Mesothelial cell of epicardium (in vitro differentiated cells): Measurements from ENCODE around the gene PTPRT. TPM values are rescaled to one million over a fixed set of nuclear protein-coding genes. Genes with fewer than 3 reads are reported as not detected.

Experiments used
- DNase-seq, 2 experiments: peaks; one replicate each; pipeline ENCODE4 v3.0.0; 2021; ENCODE audit warnings: low spot score in 2 of 2; ENCODE audit not compliant: unreplicated experiment in 2 of 2
- H3K27ac Mint-ChIP-seq: 2 replicates; pipeline ENCODE4 v1.8.0; 2021; ENCODE audit warnings: mixed read lengths
- H3K27me3 Mint-ChIP-seq: 2 replicates; pipeline ENCODE4 v1.8.0; 2021; ENCODE audit warnings: low read depth, mixed read lengths
- H3K36me3 Mint-ChIP-seq: 2 replicates; pipeline ENCODE4 v1.8.0; 2021; ENCODE audit warnings: mixed read lengths
- H3K4me1 Mint-ChIP-seq: 2 replicates; pipeline ENCODE4 v1.8.0; 2021; ENCODE audit warnings: mixed read lengths
- H3K4me3 Mint-ChIP-seq: 2 replicates; pipeline ENCODE4 v1.8.0; 2021; ENCODE audit warnings: mild to moderate bottlenecking, moderate library complexity, mixed read lengths
- H3K9me3 Mint-ChIP-seq: 2 replicates; pipeline ENCODE4 v1.8.0; 2021; ENCODE audit warnings: mixed read lengths
- total RNA-seq: library from RNA; stranded (reverse); gene quantifications from 3 replicates; pipeline ENCODE4 v1.2.1, GENCODE V29; 2021
- TF ChIP-seq, protein P1 (sequence below): fragments of 200-600 bp; sonication (generic); IDR thresholded peaks from one replicate; pipeline ENCODE4 v1.5.0; 2021; ENCODE audit warnings: antibody characterized with exemption; ENCODE audit not compliant: unreplicated experiment

Gene PTPRT
- total RNA-seq, 1 donor from 2014 or later: 0.80 TPM

DNA sequence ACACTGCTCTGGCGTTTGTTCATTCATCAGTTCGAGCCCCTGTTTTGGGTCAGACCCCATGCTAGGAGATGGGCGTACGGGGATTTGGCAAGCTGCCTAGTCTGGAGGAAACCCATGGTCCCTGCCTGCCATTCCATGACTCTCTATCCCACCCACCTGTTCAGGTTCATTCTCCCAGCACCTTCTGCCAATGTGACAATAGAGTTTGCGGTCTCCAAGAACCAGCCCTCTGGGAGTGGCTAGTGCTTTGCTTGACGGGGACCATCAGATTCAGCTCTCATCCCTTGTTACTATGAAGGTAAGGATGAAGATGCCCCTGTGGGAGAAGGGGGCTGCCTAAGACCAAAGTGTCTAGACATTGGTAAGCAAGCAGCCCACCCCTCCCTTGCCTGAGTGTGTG lies 345.0 kb downstream of the PTPRT start:
- Mint-ChIP-seq H3K27ac (no peak overlapping the region), H3K9me3 (peaks cover 29% of the 10 kb centered on the region), H3K36me3 (no peaks in the 10 kb centered on the region), H3K4me3 (no peak overlapping the region), H3K4me1 (no peaks in the 10 kb centered on the region), H3K27me3 (no peaks in the 10 kb centered on the region)
- TF ChIP-seq, protein P1, sequence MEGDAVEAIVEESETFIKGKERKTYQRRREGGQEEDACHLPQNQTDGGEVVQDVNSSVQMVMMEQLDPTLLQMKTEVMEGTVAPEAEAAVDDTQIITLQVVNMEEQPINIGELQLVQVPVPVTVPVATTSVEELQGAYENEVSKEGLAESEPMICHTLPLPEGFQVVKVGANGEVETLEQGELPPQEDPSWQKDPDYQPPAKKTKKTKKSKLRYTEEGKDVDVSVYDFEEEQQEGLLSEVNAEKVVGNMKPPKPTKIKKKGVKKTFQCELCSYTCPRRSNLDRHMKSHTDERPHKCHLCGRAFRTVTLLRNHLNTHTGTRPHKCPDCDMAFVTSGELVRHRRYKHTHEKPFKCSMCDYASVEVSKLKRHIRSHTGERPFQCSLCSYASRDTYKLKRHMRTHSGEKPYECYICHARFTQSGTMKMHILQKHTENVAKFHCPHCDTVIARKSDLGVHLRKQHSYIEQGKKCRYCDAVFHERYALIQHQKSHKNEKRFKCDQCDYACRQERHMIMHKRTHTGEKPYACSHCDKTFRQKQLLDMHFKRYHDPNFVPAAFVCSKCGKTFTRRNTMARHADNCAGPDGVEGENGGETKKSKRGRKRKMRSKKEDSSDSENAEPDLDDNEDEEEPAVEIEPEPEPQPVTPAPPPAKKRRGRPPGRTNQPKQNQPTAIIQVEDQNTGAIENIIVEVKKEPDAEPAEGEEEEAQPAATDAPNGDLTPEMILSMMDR: no peak
- no peak for DNase-seq

DNA sequence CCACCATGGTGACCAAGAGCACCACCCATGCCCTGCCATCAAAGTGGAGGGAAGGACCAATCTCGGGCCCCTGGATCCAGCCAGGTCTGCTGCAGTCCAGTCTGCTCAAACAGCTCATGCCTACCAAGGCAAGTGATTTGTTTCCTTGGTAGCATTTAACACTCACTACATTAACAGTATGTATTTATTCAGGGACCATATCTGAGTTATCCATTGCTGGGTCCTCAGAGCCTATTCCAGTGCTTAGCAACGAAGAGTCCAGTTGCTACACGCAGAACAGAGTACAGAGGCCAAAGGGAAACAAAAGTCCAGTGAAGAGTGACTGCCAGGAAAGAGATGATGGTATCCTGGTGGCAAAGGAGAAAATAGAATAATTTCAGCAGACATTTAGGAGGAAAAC lies 352.2 kb downstream of the PTPRT start:
- H3K27ac Mint-ChIP-seq: no peak overlapping the region
- no peaks in the 10 kb centered on the region for H3K27me3 Mint-ChIP-seq
- TF ChIP-seq, protein P1: no peak
- DNase-seq: no peak
- H3K9me3 Mint-ChIP-seq: peaks cover under 1% of the 10 kb centered on the region
- no peak overlapping the region for H3K4me3 Mint-ChIP-seq
- H3K36me3 Mint-ChIP-seq: no peaks in the 10 kb centered on the region
- H3K4me1 Mint-ChIP-seq: no peaks in the 10 kb centered on the region

DNA sequence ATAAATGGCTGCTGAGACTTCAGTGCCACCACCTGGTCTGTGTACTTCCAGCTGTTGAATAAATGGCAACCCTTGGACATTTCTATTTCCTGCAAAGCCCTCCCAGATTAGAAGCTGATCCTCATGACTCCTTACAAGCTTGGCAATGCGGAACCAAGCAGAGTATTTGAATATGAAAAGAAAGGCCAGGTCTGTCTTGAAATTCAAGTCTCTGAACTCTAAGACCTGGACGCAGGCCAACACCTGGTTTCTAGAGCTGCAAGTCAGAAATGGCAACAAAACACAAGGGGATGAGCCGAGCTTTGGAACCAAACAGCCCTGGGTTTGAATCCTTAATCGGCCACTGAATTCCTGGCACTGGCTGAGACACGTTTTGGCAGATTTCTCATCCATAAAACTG lies 353.4 kb downstream of the PTPRT start:
- Mint-ChIP-seq H3K9me3 (peaks cover 11% of the 10 kb centered on the region), H3K4me1 (no peaks in the 10 kb centered on the region)
- TF ChIP-seq, protein P1: no peak

DNA sequence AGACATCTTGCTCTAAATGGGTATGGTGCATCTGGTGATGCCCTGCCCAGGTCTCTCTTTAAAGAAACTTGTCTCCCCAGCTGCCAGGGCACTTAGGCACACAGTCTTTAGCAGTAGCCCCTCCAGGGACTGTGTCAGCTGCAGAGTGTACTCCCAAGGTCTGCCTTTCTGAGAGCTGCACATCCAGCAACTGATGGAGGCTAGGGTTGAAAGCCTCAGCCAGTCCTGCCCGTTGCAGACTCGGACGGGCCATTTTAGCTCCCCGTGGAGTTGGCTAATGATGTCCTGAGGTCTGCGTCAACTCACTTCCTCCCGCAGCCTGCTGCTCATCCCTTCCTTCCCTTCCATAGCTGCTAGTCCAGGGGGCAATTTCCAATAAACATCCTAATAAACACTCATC lies 381.8 kb downstream of the PTPRT start:
- Mint-ChIP-seq H3K9me3 (peaks cover 6% of the 10 kb centered on the region), H3K27ac (no peak overlapping the region), H3K36me3 (no peaks in the 10 kb centered on the region), H3K4me3 (no peak overlapping the region), H3K27me3 (no peaks in the 10 kb centered on the region), H3K4me1 (no peaks in the 10 kb centered on the region)
- TF ChIP-seq, protein P1: no peak
- DNase-seq: no peak

More for the DNA sequence above, 353.4 kb downstream of the PTPRT start:
- no peak for DNase-seq
- no peaks in the 10 kb centered on the region for H3K36me3 Mint-ChIP-seq
- H3K27me3 Mint-ChIP-seq: no peaks in the 10 kb centered on the region
- H3K4me3 Mint-ChIP-seq: no peak overlapping the region
- H3K27ac Mint-ChIP-seq: no peak overlapping the region

DNA sequence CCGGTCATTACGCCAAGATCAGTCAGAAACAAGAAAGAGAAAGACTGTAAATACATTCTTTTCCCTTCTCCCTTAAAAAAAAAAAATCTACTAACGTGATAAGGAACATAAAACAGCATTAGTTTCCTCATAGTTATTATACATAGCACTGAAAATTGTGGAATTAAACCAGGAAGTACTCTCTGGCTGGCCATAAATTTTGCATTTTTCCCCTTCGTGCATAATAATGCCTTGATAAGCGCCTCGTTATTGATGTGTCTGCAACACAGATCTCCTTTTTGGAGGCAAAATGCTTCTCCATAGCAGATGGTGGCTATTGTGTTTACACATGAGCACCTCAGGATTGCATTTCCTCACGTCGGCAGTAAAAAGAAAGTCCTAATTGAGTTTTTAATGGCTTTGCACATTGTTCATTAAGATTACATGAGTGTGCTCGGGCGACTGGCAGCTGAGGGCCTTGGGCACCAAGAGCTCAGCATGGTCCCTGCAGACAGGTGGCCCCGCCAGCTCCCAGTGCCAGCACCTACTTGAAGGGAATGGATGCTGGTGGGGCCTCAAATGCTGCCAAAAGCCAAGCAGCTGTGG lies 394.5 kb downstream of the PTPRT start:
- H3K27me3 Mint-ChIP-seq: peaks cover 7% of the 10 kb centered on the region
- H3K9me3 Mint-ChIP-seq: no peaks in the 10 kb centered on the region
- H3K4me1 Mint-ChIP-seq: no peaks in the 10 kb centered on the region
- TF ChIP-seq, protein P1: no peak
- H3K27ac Mint-ChIP-seq: no peak overlapping the region
- H3K4me3 Mint-ChIP-seq: no peak overlapping the region
- DNase-seq: no peak
- H3K36me3 Mint-ChIP-seq: no peaks in the 10 kb centered on the region

DNA sequence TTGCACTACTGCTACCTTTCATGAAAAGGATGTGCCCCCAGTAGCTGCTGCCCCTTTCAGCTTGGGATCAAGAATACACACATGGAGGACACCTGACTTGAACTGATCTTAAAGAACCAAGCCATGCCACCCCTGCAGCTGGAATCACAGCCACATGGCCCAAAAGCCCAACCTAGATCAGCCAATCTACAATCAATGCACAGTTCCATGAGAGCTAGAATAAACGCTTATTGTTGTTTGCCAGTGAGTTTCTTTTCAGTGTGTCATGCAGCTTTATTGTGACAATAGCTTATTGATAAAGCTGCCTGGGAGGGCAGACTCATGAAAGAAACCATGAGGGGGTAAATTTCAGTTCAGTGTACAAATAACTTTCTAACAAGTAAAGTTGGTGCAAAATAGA lies 397.7 kb downstream of the PTPRT start:
- Mint-ChIP-seq H3K27me3 (no peaks in the 10 kb centered on the region), H3K27ac (no peak overlapping the region), H3K36me3 (no peaks in the 10 kb centered on the region), H3K4me3 (no peak overlapping the region), H3K4me1 (peaks cover 2% of the 10 kb centered on the region), H3K9me3 (no peaks in the 10 kb centered on the region)
- TF ChIP-seq, protein P1: no peak
- DNase-seq: no peak
